SW 1271 (cell line): ENCODE results near the gene TUBE1.
"Not testable (repeated sequence)": the region's sequence is repeated elsewhere in the genome, so short reads cannot be mapped to it uniquely, and the experiment has no call there.

Experiments
- DNase-seq, 2 experiments: peaks; one replicate each; lab custom pipeline; 2025; lab: John Stamatoyannopoulos, UW

TUBE1 gene

GRCh38 chr6:112087136-112087911 is at the start of gene TUBE1, which contains the start of gene FAM229B:
Gene TUBE1, minus strand, starts transcription at chr6:112087482. Its CDS starts 48 bp downstream, at chr6:112087434.
Gene FAM229B, plus strand, starts transcription at chr6:112087591. Its CDS starts 11,693 bp downstream, at chr6:112099284.
- peak; percentile 90 to 95 for DNase-seq

DNA sequence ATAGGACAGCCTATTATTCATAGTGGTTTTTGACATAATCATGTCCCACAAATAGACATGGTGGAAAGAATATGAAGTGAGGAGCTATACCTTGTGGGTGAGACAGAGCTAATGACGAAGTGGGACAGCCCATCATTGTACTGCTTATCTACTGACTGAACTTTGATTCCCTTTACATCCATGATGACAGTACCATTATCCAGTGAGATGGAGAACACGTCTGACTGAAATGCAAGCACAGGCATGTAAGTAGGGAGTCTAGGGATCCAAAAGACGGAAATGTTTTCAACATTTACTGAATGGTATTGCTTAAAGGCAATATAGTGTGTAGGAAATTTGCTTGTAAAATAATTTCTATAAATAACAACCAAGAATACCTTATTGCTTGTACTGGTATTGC is 43.6 kb upstream of the TUBE1 start:
- DNase-seq, result no peak

DNA sequence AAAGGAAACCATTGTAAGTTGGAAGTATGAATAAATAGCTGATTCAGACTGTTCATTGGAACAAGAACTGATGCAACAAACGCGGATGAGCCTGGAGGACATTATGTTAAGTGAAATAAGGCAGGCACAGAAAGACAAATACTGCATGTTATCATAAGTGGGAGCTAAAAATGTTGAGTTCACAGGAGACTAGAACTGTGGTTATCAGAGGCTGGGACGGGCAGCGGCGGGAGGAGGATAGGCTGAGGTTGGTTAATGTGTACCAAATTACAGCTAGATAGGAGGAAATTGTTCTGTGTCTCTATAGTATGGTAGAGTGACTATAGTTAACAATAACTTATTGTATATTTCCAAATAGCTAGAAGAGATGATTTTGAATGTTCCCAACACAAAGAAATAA is 40.9 kb upstream of the TUBE1 start:
- no peak for DNase-seq

DNA sequence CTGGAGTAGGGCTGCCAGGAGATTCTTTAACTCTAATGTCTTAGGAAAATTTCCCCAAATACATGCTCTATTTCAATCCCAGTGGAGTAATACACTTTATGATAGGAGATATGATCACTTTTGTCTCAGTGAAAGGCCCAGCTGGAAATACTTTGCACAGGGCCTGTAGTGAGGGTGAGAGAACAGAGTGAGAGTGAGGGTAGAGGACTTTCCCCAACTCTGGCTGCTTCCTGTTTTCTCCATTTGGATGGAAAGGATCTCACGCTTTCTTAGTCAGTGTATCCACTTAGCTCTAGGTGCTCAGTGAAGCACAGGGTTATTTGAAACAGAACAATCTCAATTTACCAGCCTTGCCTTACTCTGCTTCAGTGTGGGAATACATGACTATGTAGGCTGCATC is 36.7 kb upstream of the TUBE1 start:
- DNase-seq, result no peak

GRCh38 chr6:112122756-112123155 is 35.5 kb upstream of the TUBE1 start:
- DNase-seq, result no peak

GRCh38 chr6:112118034-112118433 is 30.8 kb upstream of the TUBE1 start:
- DNase-seq, result no peak

GRCh38 chr6:112117554-112117953 is 30.3 kb upstream of the TUBE1 start:
- DNase-seq, result peak in 1 of 2 experiments; percentile 37

- peak in 1 of 2 experiments; percentile 3 for DNase-seq
Observed at GRCh38 chr6:112116221-112116620, 28.9 kb upstream of the TUBE1 start.

- no peak for DNase-seq
Observed at GRCh38 chr6:112114577-112115223, 27.4 kb upstream of the TUBE1 start.

DNA sequence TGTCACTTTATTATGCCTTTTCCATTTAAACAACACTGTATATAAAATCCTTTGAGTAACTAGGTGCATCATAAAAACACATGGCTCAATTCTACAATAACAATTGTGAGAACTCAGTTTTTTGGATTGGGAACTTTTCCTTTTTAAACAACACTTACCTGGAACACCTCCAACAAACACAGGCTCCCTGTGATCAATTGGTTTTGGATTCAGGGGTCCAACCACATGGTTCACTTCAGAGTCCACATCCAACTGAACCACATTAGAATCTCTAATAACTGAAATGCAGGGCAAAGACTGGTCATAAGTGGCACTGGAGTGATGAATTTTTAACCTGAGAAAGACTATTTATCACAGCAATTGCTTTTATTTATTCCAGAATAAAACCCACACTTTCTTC is 26.6 kb upstream of the TUBE1 start:
- DNase-seq, result no peak

DNA sequence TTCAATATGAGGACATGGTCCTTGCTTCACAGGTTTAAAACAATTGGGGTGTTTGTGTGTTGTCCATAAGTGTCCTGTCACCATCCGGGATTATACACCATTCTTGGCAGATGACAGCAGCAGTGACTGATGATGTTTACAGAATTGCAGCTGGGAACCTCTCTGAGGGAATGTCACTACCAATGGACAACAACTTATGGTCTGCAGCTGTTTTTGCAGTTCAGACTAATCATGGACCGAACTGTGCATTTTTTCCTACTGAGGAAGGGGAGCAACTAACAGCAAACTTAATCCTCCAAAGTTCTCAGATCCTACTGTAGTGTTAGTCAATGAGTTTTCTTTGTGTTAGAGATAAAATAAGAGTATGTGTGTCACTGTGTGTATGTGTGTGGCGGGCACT is 26.1 kb upstream of the TUBE1 start:
- no peak for DNase-seq

DNA sequence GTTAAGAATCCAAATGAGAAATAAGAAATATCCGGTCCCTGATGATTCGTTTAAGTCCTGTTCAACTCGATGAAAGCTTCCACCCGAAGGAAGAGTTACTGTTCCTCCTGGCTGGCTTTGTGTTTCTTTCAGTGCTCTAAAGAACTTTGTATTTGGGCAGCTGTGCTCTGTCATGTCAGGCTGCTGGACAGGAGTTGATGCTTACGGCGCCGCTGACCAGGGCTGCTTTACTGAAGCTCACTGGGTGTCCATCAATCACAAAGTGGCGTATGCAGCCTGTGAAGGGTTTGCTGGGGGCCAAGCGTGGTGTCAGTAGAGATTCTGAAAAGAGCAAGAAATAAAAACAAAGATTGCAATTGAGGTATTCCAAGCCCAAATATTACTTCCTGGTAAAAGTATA is 22.0 kb upstream of the TUBE1 start:
- no peak for DNase-seq

DNA sequence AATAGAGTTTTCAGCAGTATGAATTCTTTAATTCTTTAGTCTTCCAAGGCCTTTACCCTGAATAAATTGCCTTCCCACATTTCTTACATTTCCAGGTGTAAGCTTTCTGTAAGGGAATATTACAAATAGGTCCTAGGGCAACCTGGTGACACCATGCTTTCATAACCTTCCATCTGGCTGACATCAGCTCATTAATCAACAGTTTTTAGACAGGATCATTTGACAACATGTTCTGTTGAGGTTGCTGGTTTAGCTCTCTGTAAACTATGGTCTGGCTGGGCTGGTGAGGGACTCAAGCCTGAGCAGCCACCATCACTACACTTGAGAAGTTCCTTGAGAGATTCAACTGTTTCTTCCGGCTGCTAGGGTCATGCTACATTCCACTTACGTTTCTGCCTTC is 19.3 kb upstream of the TUBE1 start:
- no peak for DNase-seq

- not testable (repeated sequence) for DNase-seq
Observed at GRCh38 chr6:112106026-112106425, 18.7 kb upstream of the TUBE1 start.

DNA sequence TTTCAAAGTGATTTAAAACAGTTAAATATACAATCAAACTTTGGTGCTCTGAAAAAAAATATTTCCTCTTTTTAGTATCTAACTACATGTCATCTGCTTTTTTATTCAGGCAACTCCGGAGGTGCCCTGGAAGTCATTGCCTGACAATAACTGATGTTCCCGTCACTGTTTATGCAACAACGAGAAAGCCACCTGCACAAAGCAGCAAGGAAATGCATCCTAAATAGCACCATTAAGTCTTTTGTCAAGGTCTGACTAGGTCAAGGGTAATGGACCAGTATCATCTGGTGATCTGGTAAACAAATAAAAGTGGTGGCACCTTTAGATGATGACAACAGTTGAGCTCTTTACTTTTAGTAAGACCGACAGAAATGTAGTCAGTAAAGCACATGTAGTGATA is 13.3 kb upstream of the TUBE1 start:
- no peak for DNase-seq

DNA sequence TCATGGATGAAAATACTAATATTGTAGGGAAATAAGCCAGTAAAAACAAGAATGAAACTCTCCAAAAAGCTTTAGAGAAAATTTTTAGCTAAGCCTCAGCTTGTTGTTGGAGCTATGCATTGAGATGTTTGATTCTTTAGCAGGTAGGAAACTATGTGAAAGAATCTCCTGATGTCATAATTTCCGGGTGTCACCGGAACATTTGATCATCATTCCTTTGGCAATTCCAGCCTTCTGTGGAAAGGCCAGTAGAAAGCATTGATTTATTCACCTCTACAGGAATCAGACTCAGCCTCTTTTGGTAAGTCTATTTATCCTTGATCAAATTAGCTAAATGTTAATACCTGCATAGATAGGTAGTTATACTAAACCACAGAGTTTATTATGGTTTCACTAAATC is 9.6 kb upstream of the TUBE1 start:
- no peak for DNase-seq

DNA sequence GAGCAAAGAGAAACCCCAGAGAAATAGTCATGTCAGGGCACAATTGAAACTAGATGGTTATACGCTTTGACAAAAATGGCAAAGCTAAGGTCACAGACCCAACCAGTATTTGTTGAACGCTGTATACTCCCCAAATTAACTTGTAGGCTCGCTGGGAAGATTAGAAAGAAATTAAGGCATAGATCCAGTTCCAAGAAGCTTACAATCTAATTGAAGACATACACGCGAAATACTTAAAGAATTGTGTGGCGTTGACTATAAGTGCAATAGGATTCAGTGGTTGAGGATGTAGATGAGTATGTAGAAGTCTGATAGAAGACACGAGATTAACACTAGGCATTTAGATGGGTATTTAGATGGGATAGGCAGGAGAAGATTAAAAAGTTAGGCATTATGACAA is 634 bp upstream of the TUBE1 start:
- peak in 1 of 2 experiments; percentile 33 for DNase-seq

DNA sequence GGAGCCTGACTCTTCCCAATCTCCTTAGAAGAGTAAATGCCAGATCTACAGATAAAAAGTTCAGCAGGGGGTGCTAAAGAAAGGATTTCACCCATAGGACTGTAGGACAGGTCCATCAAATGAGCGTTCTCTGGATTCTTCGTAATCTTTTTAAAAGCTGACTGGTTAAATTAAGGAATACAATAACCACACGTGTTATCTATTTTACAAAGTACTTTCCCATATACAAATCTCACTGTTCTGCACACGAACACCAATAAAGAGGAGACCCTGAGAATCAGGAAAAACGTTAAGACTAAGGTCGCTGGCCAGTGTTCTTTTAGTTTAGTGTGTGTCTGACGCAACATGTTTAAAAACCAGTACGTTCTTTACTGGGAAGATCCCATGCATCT is 542 bp downstream of the TUBE1 start:
- DNase-seq, result peak in 1 of 2 experiments; percentile 76

DNA sequence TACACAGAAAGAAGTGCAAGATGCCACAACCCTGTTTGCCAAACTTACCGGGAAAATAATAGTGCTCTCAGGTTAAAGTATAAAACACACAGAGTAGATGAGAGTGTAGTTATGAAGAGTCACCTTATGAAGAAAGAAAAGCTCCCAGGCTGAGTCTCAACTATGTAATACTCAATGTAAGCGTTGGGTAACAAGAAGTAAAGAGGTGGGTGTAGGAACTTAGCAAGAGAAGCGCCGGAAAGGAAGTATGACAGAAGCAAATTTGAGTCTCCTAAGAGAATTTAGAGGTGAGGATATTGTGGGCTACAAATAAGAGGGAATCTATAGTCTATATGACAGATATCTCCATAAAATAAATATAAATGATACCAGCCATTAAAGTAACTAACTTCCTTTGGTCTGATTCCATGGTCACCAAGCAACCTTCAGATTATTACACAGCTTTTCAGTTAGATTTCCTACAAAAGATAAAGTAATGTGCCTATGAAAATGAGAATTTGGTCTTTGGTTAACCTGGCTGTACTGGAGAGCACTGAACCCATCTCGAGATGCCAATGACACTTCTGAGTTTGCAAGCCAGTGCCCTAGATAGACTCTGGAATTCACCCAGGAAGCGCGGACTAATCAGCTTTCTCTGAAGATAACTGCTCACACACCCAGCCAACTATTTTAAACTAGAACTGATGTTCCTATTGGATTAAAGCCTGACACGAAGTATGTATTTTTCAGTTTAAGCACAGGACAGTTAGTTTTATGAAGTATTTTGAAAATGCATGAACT is 1.8 kb downstream of the TUBE1 start:
- no peak for DNase-seq

DNA sequence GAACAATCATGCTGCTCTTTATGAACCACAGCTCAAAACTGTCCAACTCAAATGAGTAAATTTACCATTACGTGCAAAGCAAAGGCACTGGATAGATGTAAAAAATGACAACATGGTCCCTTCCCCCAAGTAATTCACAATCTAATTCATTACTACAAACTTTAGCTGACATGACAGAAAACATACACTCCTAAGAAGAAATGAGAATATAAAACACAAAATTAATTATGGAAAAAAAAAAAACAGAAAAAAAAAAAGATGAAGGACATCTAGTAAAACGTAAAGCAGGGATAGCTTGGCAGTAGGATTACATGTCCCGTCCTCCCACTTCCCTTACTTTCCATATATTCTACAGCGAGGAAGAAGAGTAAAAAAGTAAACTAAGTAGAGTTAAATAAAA is 5.7 kb downstream of the TUBE1 start:
- no peak for DNase-seq

GRCh38 chr6:112066606-112067005 is 20.7 kb downstream of the TUBE1 start:
- no peak for DNase-seq

DNA sequence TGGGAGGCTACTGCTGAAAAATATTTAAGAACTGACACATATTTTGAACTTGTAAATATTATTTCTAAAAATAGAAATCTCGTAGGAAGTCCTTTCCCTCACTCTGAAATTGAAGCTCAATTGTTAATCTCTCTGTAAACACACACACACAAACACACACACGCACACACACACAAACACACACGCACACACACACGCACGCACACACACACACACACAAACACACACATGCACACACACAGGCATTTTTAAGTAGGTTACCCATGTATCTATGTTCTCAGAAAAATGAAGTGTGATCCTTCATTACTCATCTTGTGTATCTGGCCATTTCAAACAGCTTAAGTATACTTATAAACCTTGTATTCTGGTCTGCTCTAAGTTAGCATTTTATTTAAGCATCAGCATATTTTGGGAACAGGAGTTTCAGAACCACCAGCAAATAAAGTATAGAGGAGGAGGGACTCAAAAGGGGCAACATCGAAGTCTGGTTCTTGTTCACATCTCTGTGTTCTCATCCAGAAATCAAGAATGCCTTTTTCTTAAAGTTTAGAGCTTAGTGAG is 21.8 kb downstream of the TUBE1 start:
- DNase-seq, result no peak
